HL-60 (cell line): Measurements from ENCODE around the gene GKN1.

ENCODE experiments used
- DNase-seq, 2 experiments: peaks; one replicate each; pipeline ENCODE4 v3.0.0-alpha.2; 2010 to 2020; ENCODE audit warnings: low read depth in 1 of 2, low spot score in 1 of 2
- H3K27ac ChIP-seq: fragments of 250-450 bp; sonication (Bioruptor Pico); replicated peaks from 2 replicates; pipeline ENCODE4 v1.5.1; 2020; ENCODE audit warnings: mild to moderate bottlenecking, moderate library complexity
- H3K27me3 ChIP-seq: fragments of 250-450 bp; sonication (Bioruptor Pico); 2 replicates; pipeline ENCODE4 v1.5.1; 2021; ENCODE audit warnings: mild to moderate bottlenecking, moderate library complexity; ENCODE audit not compliant: insufficient read depth, poor library complexity, severe bottlenecking
- H3K4me3 ChIP-seq: replicated peaks from 2 replicates; pipeline ENCODE4 v1.5.1; 2011; ENCODE audit warnings: mild to moderate bottlenecking, control low read depth, low read length; ENCODE audit not compliant: insufficient read depth
- GABPA ChIP-seq: IDR thresholded peaks from 2 replicates; pipeline ENCODE4 v1.6.1; 2012; ENCODE audit warnings: low read depth
- POLR2AphosphoS5 ChIP-seq: IDR thresholded peaks from 2 replicates; pipeline ENCODE4 v1.6.1; 2012; ENCODE audit warnings: low read depth
- SPI1 ChIP-seq: IDR thresholded peaks from 2 replicates; pipeline ENCODE4 v1.6.1; 2012; ENCODE audit warnings: low read depth, mild to moderate bottlenecking, borderline replicate concordance
- TF ChIP-seq, protein P1 (sequence below): IDR thresholded peaks from 2 replicates; pipeline ENCODE4 v1.6.1; 2012; ENCODE audit warnings: low read depth; ENCODE audit not compliant: insufficient replicate concordance
- TF ChIP-seq, protein P2 (sequence below): IDR thresholded peaks from one replicate; pipeline ENCODE4 v1.5.1; 2011; ENCODE audit warnings: low read length, control low read depth, inconsistent platforms; ENCODE audit not compliant: insufficient read depth

Gene GKN1

DNA sequence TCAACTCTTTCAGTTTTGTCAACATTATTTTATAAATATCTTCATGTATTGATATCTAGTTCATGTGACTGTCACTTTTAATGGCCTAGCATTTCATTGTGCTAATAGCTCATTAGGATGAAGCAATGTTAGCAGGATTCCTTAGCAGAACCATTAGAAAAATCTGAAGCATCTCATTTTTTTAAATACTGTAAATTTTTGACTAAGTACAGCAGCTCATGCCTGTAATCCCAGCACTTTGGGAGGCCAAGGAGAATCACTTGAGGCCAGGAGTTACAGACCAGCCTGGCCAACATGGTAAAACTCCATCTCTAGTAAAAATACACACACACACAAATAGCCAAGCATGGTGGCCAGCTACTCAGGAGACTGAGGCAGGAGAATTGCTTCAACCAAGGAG, 23.0 kb downstream of the GKN1 start:
- DNase-seq: no peak
- TF ChIP-seq, protein P1, sequence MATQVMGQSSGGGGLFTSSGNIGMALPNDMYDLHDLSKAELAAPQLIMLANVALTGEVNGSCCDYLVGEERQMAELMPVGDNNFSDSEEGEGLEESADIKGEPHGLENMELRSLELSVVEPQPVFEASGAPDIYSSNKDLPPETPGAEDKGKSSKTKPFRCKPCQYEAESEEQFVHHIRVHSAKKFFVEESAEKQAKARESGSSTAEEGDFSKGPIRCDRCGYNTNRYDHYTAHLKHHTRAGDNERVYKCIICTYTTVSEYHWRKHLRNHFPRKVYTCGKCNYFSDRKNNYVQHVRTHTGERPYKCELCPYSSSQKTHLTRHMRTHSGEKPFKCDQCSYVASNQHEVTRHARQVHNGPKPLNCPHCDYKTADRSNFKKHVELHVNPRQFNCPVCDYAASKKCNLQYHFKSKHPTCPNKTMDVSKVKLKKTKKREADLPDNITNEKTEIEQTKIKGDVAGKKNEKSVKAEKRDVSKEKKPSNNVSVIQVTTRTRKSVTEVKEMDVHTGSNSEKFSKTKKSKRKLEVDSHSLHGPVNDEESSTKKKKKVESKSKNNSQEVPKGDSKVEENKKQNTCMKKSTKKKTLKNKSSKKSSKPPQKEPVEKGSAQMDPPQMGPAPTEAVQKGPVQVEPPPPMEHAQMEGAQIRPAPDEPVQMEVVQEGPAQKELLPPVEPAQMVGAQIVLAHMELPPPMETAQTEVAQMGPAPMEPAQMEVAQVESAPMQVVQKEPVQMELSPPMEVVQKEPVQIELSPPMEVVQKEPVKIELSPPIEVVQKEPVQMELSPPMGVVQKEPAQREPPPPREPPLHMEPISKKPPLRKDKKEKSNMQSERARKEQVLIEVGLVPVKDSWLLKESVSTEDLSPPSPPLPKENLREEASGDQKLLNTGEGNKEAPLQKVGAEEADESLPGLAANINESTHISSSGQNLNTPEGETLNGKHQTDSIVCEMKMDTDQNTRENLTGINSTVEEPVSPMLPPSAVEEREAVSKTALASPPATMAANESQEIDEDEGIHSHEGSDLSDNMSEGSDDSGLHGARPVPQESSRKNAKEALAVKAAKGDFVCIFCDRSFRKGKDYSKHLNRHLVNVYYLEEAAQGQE: no peak
- TF ChIP-seq, protein P2, sequence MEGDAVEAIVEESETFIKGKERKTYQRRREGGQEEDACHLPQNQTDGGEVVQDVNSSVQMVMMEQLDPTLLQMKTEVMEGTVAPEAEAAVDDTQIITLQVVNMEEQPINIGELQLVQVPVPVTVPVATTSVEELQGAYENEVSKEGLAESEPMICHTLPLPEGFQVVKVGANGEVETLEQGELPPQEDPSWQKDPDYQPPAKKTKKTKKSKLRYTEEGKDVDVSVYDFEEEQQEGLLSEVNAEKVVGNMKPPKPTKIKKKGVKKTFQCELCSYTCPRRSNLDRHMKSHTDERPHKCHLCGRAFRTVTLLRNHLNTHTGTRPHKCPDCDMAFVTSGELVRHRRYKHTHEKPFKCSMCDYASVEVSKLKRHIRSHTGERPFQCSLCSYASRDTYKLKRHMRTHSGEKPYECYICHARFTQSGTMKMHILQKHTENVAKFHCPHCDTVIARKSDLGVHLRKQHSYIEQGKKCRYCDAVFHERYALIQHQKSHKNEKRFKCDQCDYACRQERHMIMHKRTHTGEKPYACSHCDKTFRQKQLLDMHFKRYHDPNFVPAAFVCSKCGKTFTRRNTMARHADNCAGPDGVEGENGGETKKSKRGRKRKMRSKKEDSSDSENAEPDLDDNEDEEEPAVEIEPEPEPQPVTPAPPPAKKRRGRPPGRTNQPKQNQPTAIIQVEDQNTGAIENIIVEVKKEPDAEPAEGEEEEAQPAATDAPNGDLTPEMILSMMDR: no peak
- TF ChIP-seq POLR2AphosphoS5: no peak
- TF ChIP-seq GABPA: no peak
- TF ChIP-seq SPI1: no peak
- no peak overlapping the region for H3K27ac ChIP-seq
- H3K27me3 ChIP-seq: no peaks in the 10 kb centered on the region
- H3K4me3 ChIP-seq: no peak overlapping the region

DNA sequence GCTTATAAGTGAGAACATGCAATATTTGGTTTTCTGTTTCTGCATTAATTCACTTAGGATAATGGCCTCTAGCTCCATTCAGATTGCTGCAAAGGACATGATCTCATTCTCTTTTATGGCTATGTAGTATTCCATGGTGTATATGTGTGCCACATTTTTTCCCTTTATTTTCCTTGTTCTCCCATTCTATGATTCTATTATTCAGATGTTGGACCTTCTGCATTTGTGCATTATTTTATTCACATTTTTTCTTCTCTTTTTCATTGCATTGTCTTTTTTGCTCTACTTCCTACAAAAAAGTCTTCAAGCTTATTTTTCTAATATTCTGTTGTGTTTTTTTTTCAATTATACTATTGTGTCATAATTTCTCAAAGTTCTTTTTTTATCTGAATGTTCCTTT, 27.4 kb downstream of the GKN1 start:
- TF ChIP-seq GABPA: no peak
- TF ChIP-seq, protein P2: no peak
- no peak for TF ChIP-seq POLR2AphosphoS5
- TF ChIP-seq, protein P1: no peak
- no peak for TF ChIP-seq SPI1
- H3K27ac ChIP-seq: no peak overlapping the region
- H3K4me3 ChIP-seq: no peak overlapping the region
- H3K27me3 ChIP-seq: no peaks in the 10 kb centered on the region
- DNase-seq: no peak

DNA sequence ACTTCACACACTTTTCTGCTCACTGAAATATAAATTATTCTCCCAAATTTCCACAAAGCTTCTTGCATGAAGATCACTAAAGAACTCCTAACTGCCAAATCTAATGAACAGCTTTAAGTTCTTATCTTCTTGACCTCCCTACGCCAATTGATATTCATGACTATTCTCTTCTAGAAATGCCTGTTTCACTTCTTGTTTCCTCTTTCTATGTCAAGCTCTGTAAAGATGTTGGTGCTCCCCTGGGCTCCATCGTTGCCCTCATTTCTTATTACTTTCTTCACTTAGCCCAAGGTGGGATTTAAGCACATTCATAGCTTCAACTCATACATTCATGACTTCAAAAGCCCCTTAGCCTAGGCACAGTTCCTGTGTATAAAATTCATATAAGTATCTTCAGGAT, 29.3 kb downstream of the GKN1 start:
- DNase-seq: no peak

More for the DNA sequence above, 29.3 kb downstream of the GKN1 start:
- TF ChIP-seq, protein P1: no peak
- TF ChIP-seq, protein P2: no peak
- TF ChIP-seq SPI1 (no peak), GABPA (no peak), POLR2AphosphoS5 (no peak)
- Histone ChIP-seq H3K27me3 (no peaks in the 10 kb centered on the region), H3K4me3 (no peak overlapping the region), H3K27ac (no peak overlapping the region)
